Esophagus (tissue), 2 donors: Measurements from ENCODE around the gene TRIM28. TPM values are rescaled to one million over a fixed set of nuclear protein-coding genes. Genes with fewer than 3 reads are reported as not detected.
A peak's percentile ranks its signal among the peaks of the same experiment; 100 is the strongest.
"Not testable (repeated sequence)": the region's sequence is repeated elsewhere in the genome, so short reads cannot be mapped to it uniquely, and the experiment has no call there.

Source experiments
- H3K27ac ChIP-seq, 2 donors: one replicate each; pipeline ENCODE4 v1.5.1; 2013; ENCODE audit warnings: low read depth in 2 of 2, mild to moderate bottlenecking in 2 of 2, inconsistent platforms in 1 of 2, low read length in 1 of 2, moderate library complexity in 1 of 2
- H3K27me3 ChIP-seq, 2 donors: one replicate each; pipeline ENCODE4 v1.6.1; 2013; ENCODE audit warnings: low read length in 2 of 2, control low read depth in 1 of 2, mild to moderate bottlenecking in 1 of 2; ENCODE audit not compliant: insufficient read depth in 2 of 2, control insufficient read depth in 1 of 2
- H3K36me3 ChIP-seq, 2 donors: one replicate each; pipeline ENCODE4 v1.6.1; 2013; ENCODE audit warnings: low read length in 1 of 2; ENCODE audit not compliant: control insufficient read depth in 2 of 2, insufficient read depth in 2 of 2
- H3K4me1 ChIP-seq, 2 donors: one replicate each; pipeline ENCODE4 v1.6.1; 2013; ENCODE audit warnings: low read length in 1 of 2; ENCODE audit not compliant: control insufficient read depth in 2 of 2, insufficient read depth in 2 of 2
- H3K4me3 ChIP-seq, 2 donors: one replicate each; pipeline ENCODE4 v1.5.1; 2013; ENCODE audit warnings: low read length in 2 of 2, mild to moderate bottlenecking in 2 of 2, low read depth in 1 of 2, moderate library complexity in 1 of 2
- H3K9me3 ChIP-seq, 2 donors: one replicate each; pipeline ENCODE4 v1.6.1; 2013; ENCODE audit warnings: mild to moderate bottlenecking in 2 of 2, low read depth in 1 of 2, low read length in 1 of 2, moderate library complexity in 1 of 2; ENCODE audit not compliant: control insufficient read depth in 2 of 2, insufficient read depth in 1 of 2
- WGBS, 2 donors: extraction: QIAGEN DNeasy Blood & Tissue Kit; methylation state at CpG; one replicate each; pipeline ENCODE4 v1.1.7; 2013; 5-methylcytosine and 5-hydroxymethylcytosine counted together
- polyA plus RNA-seq, 2 donors: library from polyadenylated mRNA; stranded (reverse); fragments of 200-250 nt; gene quantifications; one replicate each; pipeline ENCODE4 v1.2.3, GENCODE V29; 2013
- donor health status: healthy with polysubstance abuse.
- donor health status: Bipolar disorder and iron deficiency.

Gene TRIM28
- polyA plus RNA-seq, result 100 to 1,000 TPM; 159 to 175 TPM

- Histone ChIP-seq H3K4me3 (peak within 1 kb of the TSS; percentile 89 to 92), H3K4me1 (peaks cover 10 to 21% of the 10 kb centered on the region in 2 donors), H3K9me3 (no peaks in the 10 kb centered on the region), H3K27me3 (no peaks in the 10 kb centered on the region), H3K36me3 (peaks cover 13 to 21% of the 10 kb centered on the region in 2 donors), H3K27ac (peak within 1 kb of the TSS; percentile 96 to 98)
- WGBS, 2 donors, result 0% methylated on average over 46 to 73 of the region's 73 CpGs
Measured at GRCh38 chr19:58543826-58544590, at the start of gene TRIM28. Gene TRIM28 (plus strand): TSS chr19:58544064. CDS start chr19:58544758, 694 bp downstream.

GRCh38 chr19:58497634-58498170 is 46.2 kb upstream of the TRIM28 start:
- H3K4me3 ChIP-seq, result no peak overlapping the region

GRCh38 chr19:58498316-58499020 is 45.4 kb upstream of the TRIM28 start:
- 61 to 63% methylated on average over 22 of the region's 22 CpGs for WGBS, 2 donors
- Histone ChIP-seq H3K4me1 (peaks cover 0 to 24% of the 10 kb centered on the region in 2 donors), H3K9me3 (peaks cover 0 to 4% of the 10 kb centered on the region in 2 donors), H3K27me3 (no peaks in the 10 kb centered on the region), H3K36me3 (no peaks in the 10 kb centered on the region), H3K27ac (peak overlapping the region in 1 of 2 donors; percentile 47), H3K4me3 (peak overlapping the region; percentile 28 to 49)

More at GRCh38 chr19:58497634-58498170, 46.2 kb upstream of the TRIM28 start:
- Histone ChIP-seq H3K27me3 (no peaks in the 10 kb centered on the region), H3K4me1 (peaks cover 0 to 24% of the 10 kb centered on the region in 2 donors), H3K27ac (no peak overlapping the region), H3K9me3 (peaks cover 0 to 4% of the 10 kb centered on the region in 2 donors), H3K36me3 (no peaks in the 10 kb centered on the region)
- WGBS, 2 donors, result 79 to 83% methylated on average over 8 of the region's 8 CpGs

- 1 to 2% methylated on average over 60 of the region's 60 CpGs for WGBS, 2 donors
- Histone ChIP-seq H3K4me1 (peaks cover 0 to 24% of the 10 kb centered on the region in 2 donors), H3K4me3 (peak overlapping the region; percentile 49 to 56), H3K27me3 (no peaks in the 10 kb centered on the region), H3K9me3 (peaks cover 0 to 4% of the 10 kb centered on the region in 2 donors), H3K27ac (peak overlapping the region; percentile 62 to 83), H3K36me3 (no peaks in the 10 kb centered on the region)
Measured at GRCh38 chr19:58499021-58499927, 44.6 kb upstream of the TRIM28 start.

- 96% methylated on average over 14 of the region's 14 CpGs for WGBS, 2 donors
- Histone ChIP-seq H3K27ac (no peak overlapping the region), H3K4me3 (no peak overlapping the region)
Measured at GRCh38 chr19:58500242-58500641, 43.6 kb upstream of the TRIM28 start.

GRCh38 chr19:58507602-58508223 is 36.2 kb upstream of the TRIM28 start:
- not testable (repeated sequence) for H3K27me3 ChIP-seq, H3K4me3 ChIP-seq, H3K36me3 ChIP-seq, H3K9me3 ChIP-seq, H3K27ac ChIP-seq, H3K4me1 ChIP-seq
- WGBS, 2 donors, result 67 to 80% methylated on average over 7 to 8 of the region's 8 CpGs

More at GRCh38 chr19:58500242-58500641, 43.6 kb upstream of the TRIM28 start:
- peaks cover 0 to 24% of the 10 kb centered on the region in 2 donors for H3K4me1 ChIP-seq
- H3K9me3 ChIP-seq, result peaks cover 0 to 4% of the 10 kb centered on the region in 2 donors
- H3K27me3 ChIP-seq, result no peaks in the 10 kb centered on the region
- H3K36me3 ChIP-seq, result no peaks in the 10 kb centered on the region

GRCh38 chr19:58509731-58510083 is 34.2 kb upstream of the TRIM28 start:
- Histone ChIP-seq H3K4me1 (peaks cover 5 to 19% of the 10 kb centered on the region in 2 donors), H3K27me3 (no peaks in the 10 kb centered on the region), H3K27ac (no peak overlapping the region), H3K4me3 (no peak overlapping the region), H3K36me3 (no peaks in the 10 kb centered on the region), H3K9me3 (no peaks in the 10 kb centered on the region)
- 83 to 87% methylated on average over 11 of the region's 11 CpGs for WGBS, 2 donors

GRCh38 chr19:58510084-58510862 is 33.6 kb upstream of the TRIM28 start:
- H3K36me3 ChIP-seq, result no peaks in the 10 kb centered on the region
- WGBS, 2 donors, result 84 to 86% methylated on average over 8 of the region's 8 CpGs
- H3K9me3 ChIP-seq, result no peaks in the 10 kb centered on the region
- H3K27ac ChIP-seq, result no peak overlapping the region
- H3K4me1 ChIP-seq, result peaks cover 6 to 20% of the 10 kb centered on the region in 2 donors
- no peaks in the 10 kb centered on the region for H3K27me3 ChIP-seq
- H3K4me3 ChIP-seq, result no peak overlapping the region
